K562 (cell line): ENCODE data around the gene ACTRT2.

Experiments used
- BRCA1 ChIP-seq, 2 experiments: fragments of 450-650 bp in 1 of 2; sonication (generic) in 1 of 2; formaldehyde crosslinking in 1 of 2; IDR thresholded peaks; 2 replicates each; pipeline versions ENCODE4 v1.5.0 to v1.6.1; 2017 to 2020; ENCODE audit warnings: mild to moderate bottlenecking in 1 of 2, missing genetic modification reagents in 1 of 2
- CBX8 ChIP-seq: fragments of 200-600 bp; sonication (generic); IDR thresholded peaks from 2 replicates; pipeline ENCODE4 v1.6.1; 2012; ENCODE audit warnings: borderline replicate concordance, mixed run types, low read depth, mild to moderate bottlenecking, moderate library complexity, mixed read lengths, low read length, control low read depth, inconsistent platforms; ENCODE audit not compliant: poor library complexity, severe bottlenecking; ENCODE audit errors: extremely low read depth
- CTCF ChIP-seq, 3 experiments: IDR thresholded peaks in 2 of 3; conservative IDR thresholded peaks in 1 of 3; 2 replicates each; pipeline ENCODE4 v1.5.1; 2011 to 2012; ENCODE audit warnings: low read length in 3 of 3, mild to moderate bottlenecking in 3 of 3, control low read depth in 2 of 3, improper control_type of control experiment in 1 of 3, inconsistent platforms in 1 of 3, low read depth in 1 of 3, mixed read lengths in 1 of 3, moderate library complexity in 1 of 3; ENCODE audit not compliant: insufficient read depth in 2 of 3
- EP300 ChIP-seq: IDR thresholded peaks from 2 replicates; pipeline ENCODE4 v1.6.1; 2012; ENCODE audit warnings: low read length, improper control_type of control experiment
- GABPA ChIP-seq: fragments of 200-800 bp; sonication (Bioruptor generic); conservative IDR thresholded peaks from 2 replicates; pipeline ENCODE4 v1.6.1; 2016; ENCODE audit warnings: low read depth, missing genetic modification characterization, missing compliant biosample characterization
- JUND ChIP-seq, 2 experiments: IDR thresholded peaks; 2 replicates in 1 of 2; 3 replicates in 1 of 2; pipeline ENCODE4 v1.6.1; 2011; ENCODE audit warnings: borderline replicate concordance in 2 of 2, low read depth in 2 of 2, low read length in 2 of 2, improper control_type of control experiment in 1 of 2, missing biosample characterization in 1 of 2, missing genetic modification characterization in 1 of 2, missing genetic modification reagents in 1 of 2
- MXI1 ChIP-seq: IDR thresholded peaks from 2 replicates; pipeline ENCODE4 v1.6.1; 2011; ENCODE audit warnings: low read depth, mild to moderate bottlenecking, improper control_type of control experiment, low read length
- NFRKB ChIP-seq: fragments of 450-650 bp; IDR thresholded peaks from 2 replicates; pipeline ENCODE4 v1.6.1; 2016; ENCODE audit warnings: low read depth
- PATZ1 ChIP-seq: fragments of 250-450 bp; sonication (Bioruptor Pico); IDR thresholded peaks from 2 replicates; pipeline ENCODE4 v1.5.0; 2020; ENCODE audit warnings: mild to moderate bottlenecking, borderline replicate concordance
- POLR2A ChIP-seq: fragments of 450-650 bp; conservative IDR thresholded peaks from 2 replicates; pipeline ENCODE4 v1.6.1; 2016
- TARDBP ChIP-seq: fragments of 450-650 bp; IDR thresholded peaks from 2 replicates; pipeline ENCODE4 v1.6.1; 2016

- TF ChIP-seq PATZ1 (CRISPR knock-in tag) (no peak), NFRKB (no peak), CTCF (IDR thresholded peaks at IDR 0.05 in 2 of 3, conservative IDR thresholded peaks at IDR 0.05 in 1 of 3; ENCODE audit: insufficient read depth in 2 of 3, low read depth in 1 of 3, low read length in 3 of 3) (no peak), TARDBP (no peak), JUND (IDR thresholded peaks at IDR 0.05; ENCODE audit: borderline replicate concordance, low read depth, low read length) (no peak), JUND (tag; IDR thresholded peaks at IDR 0.05; ENCODE audit: borderline replicate concordance, low read depth, low read length) (no peak), POLR2A (no peak), MXI1 (no peak), CBX8 (no peak), BRCA1 (IDR thresholded peaks at IDR 0.05) (no peak), BRCA1 (CRISPR knock-in tag; IDR thresholded peaks at IDR 0.05) (no peak), GABPA (no peak), EP300 (no peak)
These were observed 45.6 kb upstream of the ACTRT2 start for GRCh38 chr1:2975466-2976179.
